Activated naive CD4-positive, alpha-beta T cell treated with anti-CD3 and anti-CD28 coated beads, Interleukin-2, amount 50 U/mL, for 72 hours (primary cell): ENCODE measurements around the gene IL15. TPM values are rescaled to one million over a fixed set of nuclear protein-coding genes. Genes with fewer than 3 reads are reported as not detected.

Experiments used
- ATAC-seq, 2 donors: fragments of 150-1000 bp; cut with Tn5 transposase; 2 replicates each; pipeline ENCODE4 v1.10.0; 2021; ENCODE audit warnings: mild to moderate bottlenecking in 2 of 2, moderate library complexity in 2 of 2
- DNase-seq, 2 donors: peaks; one replicate each; pipeline ENCODE4 v3.0.0; 2021 to 2022; ENCODE audit warnings: low spot score in 2 of 2
- H3K27ac Mint-ChIP-seq, 2 donors: one replicate each; pipeline ENCODE4 v1.8.0; 2022; ENCODE audit warnings: mild to moderate bottlenecking in 2 of 2, mixed read lengths in 2 of 2
- H3K36me3 Mint-ChIP-seq, 2 donors: one replicate each; pipeline ENCODE4 v1.8.0; 2022; ENCODE audit warnings: mixed read lengths in 2 of 2
- H3K9me3 Mint-ChIP-seq, 2 donors: one replicate each; pipeline ENCODE4 v1.8.0; 2022; ENCODE audit warnings: mixed read lengths in 2 of 2
- total RNA-seq, 2 donors: library from RNA; stranded (reverse); gene quantifications; one replicate each; pipeline ENCODE4 v1.2.3, GENCODE V29; 2022

IL15 gene
- total RNA-seq, 2 donors from 2014 or later = 1.1 to 1.2 TPM

DNA sequence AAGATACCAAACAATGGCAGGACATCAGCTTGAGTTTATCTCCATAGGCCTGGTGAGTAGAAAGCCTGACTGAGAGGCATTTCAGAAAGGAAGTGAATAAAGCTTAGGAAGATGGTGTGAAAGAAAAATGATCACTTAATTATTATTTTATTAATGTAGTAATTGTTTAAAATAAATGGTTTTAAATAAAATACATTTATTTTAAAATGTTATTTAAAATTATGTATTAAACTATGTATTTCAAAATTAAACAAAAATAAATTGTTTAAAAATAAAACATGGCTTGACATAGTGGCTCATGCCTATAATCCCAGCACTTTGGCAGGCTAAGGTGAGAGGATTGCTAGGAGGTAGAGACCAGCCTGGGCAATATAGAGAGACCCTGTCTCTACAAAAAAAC lies 145.8 kb downstream of the IL15 start:
- H3K9me3 Mint-ChIP-seq = no peaks in the 10 kb centered on the region
- ATAC-seq = no peak
- H3K36me3 Mint-ChIP-seq = no peaks in the 10 kb centered on the region
- H3K27ac Mint-ChIP-seq = no peak overlapping the region
- no peak for DNase-seq
